ENCODE results near the gene HOOK1.
"Not testable (repeated sequence)": the region's sequence is repeated elsewhere in the genome, so short reads cannot be mapped to it uniquely, and the experiment has no call there.

Gene HOOK1

GRCh38 chr1:59885160-59885832 lies 70.5 kb downstream of the HOOK1 start:
- no peak for DNase-seq (ENCODE audit: low read depth in 2 of 2)

GRCh38 chr1:59892841-59893811 lies 78.4 kb downstream of the HOOK1 start:
- no peak for DNase-seq (ENCODE audit: low read depth in 2 of 2)

GRCh38 chr1:59897165-59897564 lies 82.4 kb downstream of the HOOK1 start:
- DNase-seq (ENCODE audit: low read depth in 2 of 2), result no peak

GRCh38 chr1:59898927-59899326 lies 84.2 kb downstream of the HOOK1 start:
- no peak for DNase-seq (ENCODE audit: low read depth in 2 of 2)

DNA sequence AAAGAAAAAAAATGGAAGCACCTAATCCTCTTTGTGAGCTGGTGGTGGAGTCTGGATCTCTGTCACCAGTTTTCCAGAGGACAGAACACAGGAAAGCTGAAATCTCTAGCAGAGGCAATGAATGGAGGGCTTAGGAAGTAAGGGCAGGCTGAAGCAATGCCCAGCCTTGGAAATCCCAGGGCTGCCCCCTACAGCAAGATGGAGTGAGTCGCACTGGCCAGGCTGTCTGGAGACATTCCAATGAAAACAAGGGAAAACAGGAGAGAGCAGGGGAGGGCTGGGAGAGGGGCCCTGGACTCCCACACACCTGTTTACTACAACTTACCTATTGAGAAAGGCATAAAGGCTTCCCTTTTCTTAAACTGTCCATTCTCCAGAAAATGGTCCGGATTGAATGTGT lies 85.9 kb downstream of the HOOK1 start:
- DNase-seq (ENCODE audit: low read depth in 2 of 2), result no peak

DNA sequence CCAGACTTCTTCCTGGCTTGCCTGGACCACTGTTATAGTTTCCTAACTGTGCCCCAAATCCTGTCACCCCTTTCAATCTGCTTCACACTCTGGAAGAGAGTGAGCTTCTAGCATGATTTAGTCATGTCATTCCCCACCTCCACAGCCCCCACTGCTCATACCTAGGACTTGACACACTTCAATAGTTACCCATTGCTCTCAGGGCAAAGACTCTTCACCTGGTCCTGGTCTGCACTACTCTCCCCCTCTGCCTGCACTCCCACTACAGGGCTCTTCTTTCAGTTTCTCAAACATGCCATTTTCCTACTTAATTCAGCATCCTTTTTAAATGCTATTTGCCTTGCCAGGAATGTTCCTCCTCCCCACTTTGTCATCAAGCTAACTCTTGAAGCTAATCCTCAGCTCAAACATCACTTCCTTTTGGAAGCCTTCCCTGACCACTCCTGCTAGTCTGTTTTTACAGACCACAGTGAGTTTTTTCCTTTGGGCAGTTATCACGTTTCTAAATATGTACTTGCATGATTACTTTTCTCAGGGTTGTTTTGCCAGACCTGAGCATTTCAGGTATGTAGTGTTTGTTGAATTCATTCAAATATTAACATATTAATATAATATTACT lies 87.1 kb downstream of the HOOK1 start:
- DNase-seq (ENCODE audit: low read depth in 2 of 2), result no peak

- DNase-seq (ENCODE audit: low read depth in 2 of 2), result no peak
These were observed 88.5 kb downstream of the HOOK1 start for GRCh38 chr1:59903141-59903754.

GRCh38 chr1:59906931-59907330 lies 92.2 kb downstream of the HOOK1 start:
- DNase-seq (ENCODE audit: low read depth in 2 of 2), result no peak

- no peak for DNase-seq (ENCODE audit: low read depth in 2 of 2)
These were observed 93.3 kb downstream of the HOOK1 start for GRCh38 chr1:59908084-59908483.

GRCh38 chr1:59908682-59909081 lies 93.9 kb downstream of the HOOK1 start:
- no peak for DNase-seq (ENCODE audit: low read depth in 2 of 2)

DNA sequence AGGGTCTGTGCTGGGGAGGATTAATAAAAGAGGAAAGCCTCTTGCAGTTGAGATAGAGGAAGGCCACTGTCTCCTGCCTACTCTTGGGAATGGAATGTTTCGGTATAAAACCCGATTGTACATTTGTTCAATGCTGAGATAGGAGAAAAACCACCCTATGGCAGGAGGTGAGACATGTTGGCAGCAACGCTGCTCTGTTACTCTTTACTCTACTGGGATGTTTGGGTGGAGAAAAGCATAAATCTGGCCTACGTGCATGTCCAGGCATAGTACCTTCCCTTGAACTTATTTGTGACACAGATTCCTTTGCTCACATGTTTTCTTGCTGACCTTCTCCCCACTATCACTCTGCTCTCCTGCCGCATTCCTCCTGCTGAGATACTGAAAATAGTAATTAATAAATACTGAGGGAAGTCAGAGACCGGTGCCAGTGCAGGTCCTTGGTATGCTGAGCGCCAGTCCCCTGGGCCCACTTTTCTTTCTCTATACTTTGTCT lies 100.1 kb downstream of the HOOK1 start:
- not testable (repeated sequence) for DNase-seq (ENCODE audit: low read depth in 2 of 2)

DNA sequence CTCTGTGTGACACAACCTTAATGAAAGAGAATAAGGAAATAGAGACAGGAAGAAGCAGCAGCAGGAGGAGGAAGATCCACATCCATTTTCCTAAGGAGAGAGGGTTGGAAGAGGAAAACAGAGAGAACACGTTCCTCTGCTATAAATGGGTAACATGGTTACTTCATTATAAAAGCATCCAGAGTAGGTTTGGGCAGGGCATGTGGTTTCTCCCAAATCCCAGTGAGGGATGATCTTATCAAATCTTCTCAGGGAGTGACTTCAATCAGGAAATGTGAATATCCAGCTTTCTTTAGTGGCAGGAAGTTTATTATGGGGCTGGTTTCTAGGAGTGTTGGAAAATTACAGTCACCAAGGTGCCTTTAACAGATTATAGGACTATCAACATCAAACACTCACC lies 100.8 kb downstream of the HOOK1 start:
- DNase-seq (ENCODE audit: low read depth in 2 of 2), result no peak

DNA sequence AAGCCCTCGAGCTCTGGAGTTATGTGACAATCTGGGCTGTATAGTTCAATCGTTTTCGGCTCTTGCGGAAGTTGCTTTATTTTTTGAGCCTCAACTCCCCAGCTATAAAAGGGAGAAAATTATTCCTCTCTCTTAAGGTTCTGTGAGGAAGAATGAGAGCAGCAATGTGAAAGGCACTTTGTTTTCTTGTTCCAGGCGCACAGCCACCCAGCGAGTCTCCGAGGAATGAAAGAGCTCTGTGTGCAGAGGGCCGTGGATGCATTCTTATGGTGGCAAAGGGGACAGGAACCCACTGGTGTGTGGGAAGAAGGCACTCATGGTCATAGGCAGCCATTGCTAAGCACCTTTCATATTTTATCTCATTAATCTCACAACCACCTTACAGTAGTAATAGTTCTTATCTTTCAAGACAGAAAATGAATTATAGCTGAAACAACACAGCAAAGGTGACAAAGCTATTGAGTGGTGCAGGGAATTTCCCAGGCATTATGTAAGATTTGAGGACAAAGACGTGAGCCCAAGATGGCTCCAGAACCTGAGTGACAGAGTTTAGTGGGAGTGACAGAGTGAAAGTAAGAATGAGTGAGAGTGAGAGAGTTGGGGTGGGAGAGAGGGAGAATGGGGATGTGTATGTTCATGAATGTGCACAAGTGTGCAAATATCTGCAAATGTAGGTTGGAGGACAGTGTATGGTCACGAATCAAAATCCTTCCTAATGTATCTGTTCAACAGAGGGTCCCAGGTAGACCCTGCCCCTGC lies 102.5 kb downstream of the HOOK1 start:
- DNase-seq (ENCODE audit: low read depth in 2 of 2), result no peak

GRCh38 chr1:59917785-59918180 lies 103.0 kb downstream of the HOOK1 start:
- DNase-seq (ENCODE audit: low read depth in 2 of 2), result no peak

DNA sequence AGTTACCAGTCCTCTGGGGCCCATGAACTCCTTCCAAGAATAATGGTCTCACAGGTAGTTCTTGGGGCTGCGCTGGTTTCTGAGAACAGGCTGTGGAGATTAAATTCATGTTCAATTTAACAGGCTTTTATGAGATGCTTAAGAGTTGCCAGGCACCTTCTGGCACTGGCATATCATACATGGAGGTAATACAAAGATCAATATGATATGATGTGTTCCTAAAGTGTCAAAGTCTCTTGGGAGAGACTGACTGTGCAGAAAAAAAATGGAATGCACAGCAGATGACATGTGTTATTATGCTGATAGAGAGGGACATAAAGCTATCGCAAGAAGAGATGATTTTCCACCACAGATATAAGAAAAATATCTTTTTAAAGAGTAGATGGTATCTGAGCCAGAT lies 105.0 kb downstream of the HOOK1 start:
- DNase-seq (ENCODE audit: low read depth in 2 of 2), result no peak

DNA sequence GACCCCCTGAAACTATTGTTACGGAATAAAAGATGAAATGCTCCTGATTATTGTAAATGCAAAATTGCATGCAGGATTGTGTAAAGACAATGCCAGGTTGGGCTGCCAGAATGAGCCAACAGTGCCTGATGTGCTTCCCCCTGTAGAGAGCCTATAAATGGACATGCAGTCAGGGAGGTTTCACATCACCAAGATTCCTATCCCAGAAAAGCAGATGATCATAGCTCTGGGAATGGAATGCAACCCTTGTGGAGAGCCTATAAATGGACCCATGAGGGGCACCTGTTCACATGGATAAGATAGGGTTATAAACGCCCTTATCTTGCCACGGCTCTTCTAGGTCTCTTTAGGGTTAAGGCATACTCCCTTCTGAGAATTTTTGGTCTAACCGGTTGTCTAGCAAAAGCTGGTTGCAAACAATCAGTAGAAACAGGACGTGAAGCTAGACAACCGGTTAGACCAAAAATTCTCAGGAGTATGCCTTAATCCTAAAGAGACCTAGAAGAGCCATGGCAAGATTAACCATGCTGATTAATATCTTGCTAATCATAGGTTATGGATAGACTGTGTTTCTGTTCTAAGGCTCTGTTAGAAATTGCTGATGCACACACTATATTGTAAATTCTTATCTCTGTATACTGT lies 106.6 kb downstream of the HOOK1 start:
- not testable (repeated sequence) for DNase-seq (ENCODE audit: low read depth in 2 of 2)

GRCh38 chr1:59924653-59925052 lies 109.9 kb downstream of the HOOK1 start:
- DNase-seq (ENCODE audit: low read depth in 2 of 2), result no peak
